ENCODE data around the gene FAM187B.

FAM187B gene

GRCh38 chr19:35268536-35269437, 40.2 kb upstream of the FAM187B start, which contains the start of gene USF2:
Gene USF2 (plus strand): TSS chr19:35268962. CDS start chr19:35269102, 140 bp downstream.
- Histone ChIP-seq H3K4me3 (ENCODE audit: low read depth, low read length) (peak within 1 kb of the TSS; percentile 82), H3K9ac (ENCODE audit: low read depth, low read length) (peak within 1 kb of the TSS; percentile 87), H3K4me1 (ENCODE audit: control insufficient read depth, insufficient read depth, low read length) (peaks cover 7% of the 10 kb centered on the region; the same call in 1 of the 2 replicates), H3K27me3 (ENCODE audit: control insufficient read depth, insufficient read depth, low read length) (no peaks in the 10 kb centered on the region), H3K36me3 (ENCODE audit: control insufficient read depth, insufficient read depth, low read length) (peaks cover 63% of the 10 kb centered on the region), H3K9me3 (ENCODE audit: control insufficient read depth, insufficient read depth, low read length) (no peaks in the 10 kb centered on the region), H3K27ac (ENCODE audit: low read depth, low read length) (peak within 1 kb of the TSS; percentile 91)

GRCh38 chr19:35267818-35268535, 39.4 kb upstream of the FAM187B start:
- H3K27ac ChIP-seq (ENCODE audit: low read depth, low read length) = peak overlapping the region; percentile 91
- peaks cover 7% of the 10 kb centered on the region; the same call in 1 of the 2 replicates for H3K4me1 ChIP-seq (ENCODE audit: control insufficient read depth, insufficient read depth, low read length)
- no peaks in the 10 kb centered on the region for H3K9me3 ChIP-seq (ENCODE audit: control insufficient read depth, insufficient read depth, low read length)
- peak overlapping the region; percentile 72 for H3K9ac ChIP-seq (ENCODE audit: low read depth, low read length)
- peak overlapping the region; percentile 65 for H3K4me3 ChIP-seq (ENCODE audit: low read depth, low read length)
- H3K27me3 ChIP-seq (ENCODE audit: control insufficient read depth, insufficient read depth, low read length) = no peaks in the 10 kb centered on the region
- H3K36me3 ChIP-seq (ENCODE audit: control insufficient read depth, insufficient read depth, low read length) = peaks cover 61% of the 10 kb centered on the region

GRCh38 chr19:35267353-35267817, 38.8 kb upstream of the FAM187B start:
- peaks cover 7% of the 10 kb centered on the region; the same call in 1 of the 2 replicates for H3K4me1 ChIP-seq (ENCODE audit: control insufficient read depth, insufficient read depth, low read length)
- peak overlapping the region; percentile 88 for H3K27ac ChIP-seq (ENCODE audit: low read depth, low read length)
- H3K36me3 ChIP-seq (ENCODE audit: control insufficient read depth, insufficient read depth, low read length) = peaks cover 61% of the 10 kb centered on the region
- peak overlapping the region; percentile 69 for H3K9ac ChIP-seq (ENCODE audit: low read depth, low read length)
- H3K9me3 ChIP-seq (ENCODE audit: control insufficient read depth, insufficient read depth, low read length) = no peaks in the 10 kb centered on the region
- no peaks in the 10 kb centered on the region for H3K27me3 ChIP-seq (ENCODE audit: control insufficient read depth, insufficient read depth, low read length)
- peak overlapping the region; percentile 65 for H3K4me3 ChIP-seq (ENCODE audit: low read depth, low read length)

GRCh38 chr19:35266520-35267352, 38.2 kb upstream of the FAM187B start:
- peak overlapping the region; percentile 65 for H3K4me3 ChIP-seq (ENCODE audit: low read depth, low read length)
- peaks cover 7% of the 10 kb centered on the region; the same call in 1 of the 2 replicates for H3K4me1 ChIP-seq (ENCODE audit: control insufficient read depth, insufficient read depth, low read length)
- no peaks in the 10 kb centered on the region for H3K27me3 ChIP-seq (ENCODE audit: control insufficient read depth, insufficient read depth, low read length)
- H3K27ac ChIP-seq (ENCODE audit: low read depth, low read length) = peak overlapping the region; percentile 88
- H3K36me3 ChIP-seq (ENCODE audit: control insufficient read depth, insufficient read depth, low read length) = peaks cover 60% of the 10 kb centered on the region
- H3K9me3 ChIP-seq (ENCODE audit: control insufficient read depth, insufficient read depth, low read length) = no peaks in the 10 kb centered on the region
- H3K9ac ChIP-seq (ENCODE audit: low read depth, low read length) = no peak overlapping the region

DNA sequence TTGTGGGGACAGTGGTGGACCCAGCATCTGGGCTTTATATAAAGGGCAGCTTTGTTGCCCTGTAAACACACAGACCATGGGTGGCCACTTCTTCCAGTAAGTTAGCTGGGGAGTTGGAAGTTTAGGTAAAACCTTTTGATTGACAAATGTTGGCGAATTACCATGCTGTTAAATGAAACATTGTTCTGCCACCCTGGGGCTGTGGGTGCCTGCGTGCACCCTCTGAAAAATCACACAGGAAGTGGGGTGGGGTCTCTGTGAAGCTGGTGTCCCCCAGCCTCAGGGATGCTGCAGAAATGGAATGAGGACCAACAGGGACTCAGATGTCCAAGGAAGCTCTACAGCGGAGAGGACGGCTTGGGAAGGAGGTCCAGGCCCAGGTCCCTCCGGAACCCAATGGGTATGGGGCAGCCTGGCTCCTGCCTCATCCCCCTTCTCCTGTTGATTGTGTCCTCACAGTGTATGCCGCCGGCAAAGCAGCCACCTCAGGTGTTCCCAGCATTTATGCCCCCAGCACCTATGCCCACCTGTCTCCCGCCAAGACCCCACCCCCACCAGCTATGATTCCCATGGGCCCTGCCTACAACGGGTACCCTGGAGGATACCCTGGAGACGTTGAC, 37.5 kb upstream of the FAM187B start:
- peaks cover 7% of the 10 kb centered on the region; the same call in 1 of the 2 replicates for H3K4me1 ChIP-seq (ENCODE audit: control insufficient read depth, insufficient read depth, low read length)
- no peak overlapping the region for H3K27ac ChIP-seq (ENCODE audit: low read depth, low read length)
- H3K4me3 ChIP-seq (ENCODE audit: low read depth, low read length) = no peak overlapping the region
- peaks cover 59% of the 10 kb centered on the region for H3K36me3 ChIP-seq (ENCODE audit: control insufficient read depth, insufficient read depth, low read length)
- no peak overlapping the region for H3K9ac ChIP-seq (ENCODE audit: low read depth, low read length)
- no peaks in the 10 kb centered on the region for H3K27me3 ChIP-seq (ENCODE audit: control insufficient read depth, insufficient read depth, low read length)
- H3K9me3 ChIP-seq (ENCODE audit: control insufficient read depth, insufficient read depth, low read length) = no peaks in the 10 kb centered on the region

DNA sequence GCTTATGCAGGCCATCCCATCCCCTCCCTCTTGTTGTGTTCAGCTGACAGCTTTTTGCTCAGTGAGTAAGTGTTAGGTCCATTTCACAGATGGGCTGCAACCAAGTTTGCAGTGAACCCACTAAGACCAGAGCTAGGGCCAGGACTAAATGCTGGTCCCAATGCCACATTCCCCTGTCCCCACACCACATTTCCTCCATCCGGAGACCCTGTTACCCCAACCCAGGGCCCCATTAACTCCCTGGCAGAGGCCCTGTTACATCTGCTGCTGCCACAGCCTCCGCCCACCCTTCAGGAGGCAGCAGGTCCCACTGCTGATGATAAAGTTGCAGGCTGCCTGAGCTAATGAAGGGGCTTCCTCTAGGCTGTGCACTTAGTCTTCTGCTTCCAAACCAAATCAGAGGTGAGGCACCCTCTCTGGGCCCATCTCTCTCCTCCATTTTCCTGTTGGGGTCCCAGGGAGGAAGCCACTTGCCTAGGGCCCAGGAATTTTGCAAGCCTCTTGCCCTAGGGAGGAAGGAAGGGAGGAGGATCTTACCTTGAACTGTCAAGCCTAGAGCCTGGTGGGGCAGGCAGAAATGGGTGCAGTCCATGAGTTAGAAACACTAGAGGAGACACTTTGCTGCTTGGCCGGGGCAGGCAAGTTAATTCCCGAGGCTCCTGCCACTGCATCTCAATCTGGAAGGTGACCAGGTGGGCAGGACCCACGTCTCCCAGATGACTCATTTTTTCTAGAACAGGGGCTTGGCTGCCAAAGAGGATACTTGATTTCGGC, 36.8 kb upstream of the FAM187B start:
- no peaks in the 10 kb centered on the region for H3K27me3 ChIP-seq (ENCODE audit: control insufficient read depth, insufficient read depth, low read length)
- H3K27ac ChIP-seq (ENCODE audit: low read depth, low read length) = no peak overlapping the region
- peaks cover 7% of the 10 kb centered on the region; the same call in 1 of the 2 replicates for H3K4me1 ChIP-seq (ENCODE audit: control insufficient read depth, insufficient read depth, low read length)
- no peak overlapping the region for H3K4me3 ChIP-seq (ENCODE audit: low read depth, low read length)
- peaks cover 58% of the 10 kb centered on the region for H3K36me3 ChIP-seq (ENCODE audit: control insufficient read depth, insufficient read depth, low read length)
- H3K9ac ChIP-seq (ENCODE audit: low read depth, low read length) = no peak overlapping the region
- H3K9me3 ChIP-seq (ENCODE audit: control insufficient read depth, insufficient read depth, low read length) = no peaks in the 10 kb centered on the region

GRCh38 chr19:35264268-35265125, 36.0 kb upstream of the FAM187B start:
- Histone ChIP-seq H3K4me3 (ENCODE audit: low read depth, low read length) (no peak overlapping the region), H3K27ac (ENCODE audit: low read depth, low read length) (no peak overlapping the region), H3K9me3 (ENCODE audit: control insufficient read depth, insufficient read depth, low read length) (no peaks in the 10 kb centered on the region), H3K27me3 (ENCODE audit: control insufficient read depth, insufficient read depth, low read length) (no peaks in the 10 kb centered on the region), H3K4me1 (ENCODE audit: control insufficient read depth, insufficient read depth, low read length) (peaks cover 7% of the 10 kb centered on the region; the same call in 1 of the 2 replicates), H3K36me3 (ENCODE audit: control insufficient read depth, insufficient read depth, low read length) (peaks cover 60% of the 10 kb centered on the region), H3K9ac (ENCODE audit: low read depth, low read length) (no peak overlapping the region)

GRCh38 chr19:35262101-35262761, 33.7 kb upstream of the FAM187B start:
- peaks cover 3% of the 10 kb centered on the region; the same call in 1 of the 2 replicates for H3K4me1 ChIP-seq (ENCODE audit: control insufficient read depth, insufficient read depth, low read length)
- no peaks in the 10 kb centered on the region for H3K9me3 ChIP-seq (ENCODE audit: control insufficient read depth, insufficient read depth, low read length)
- H3K27ac ChIP-seq (ENCODE audit: low read depth, low read length) = peak overlapping the region; percentile 31
- no peak overlapping the region for H3K4me3 ChIP-seq (ENCODE audit: low read depth, low read length)
- H3K9ac ChIP-seq (ENCODE audit: low read depth, low read length) = no peak overlapping the region
- no peaks in the 10 kb centered on the region for H3K27me3 ChIP-seq (ENCODE audit: control insufficient read depth, insufficient read depth, low read length)
- peaks cover 78% of the 10 kb centered on the region for H3K36me3 ChIP-seq (ENCODE audit: control insufficient read depth, insufficient read depth, low read length)
